GM12892 (cell line): Measurements from ENCODE around the gene NUCB2.

Source experiments
- POLR2A ChIP-seq: IDR thresholded peaks from 2 replicates; pipeline ENCODE4 v1.6.1; 2011; ENCODE audit warnings: low read depth, low read length, control low read depth
- POLR2AphosphoS5 ChIP-seq: IDR thresholded peaks from 2 replicates; pipeline ENCODE4 v1.6.1; 2011; ENCODE audit warnings: low read depth, low read length, control low read depth
- TAF1 ChIP-seq: IDR thresholded peaks from 2 replicates; pipeline ENCODE4 v1.6.1; 2011; ENCODE audit warnings: low read depth, mild to moderate bottlenecking, control low read depth, low read length, borderline replicate concordance

DNA sequence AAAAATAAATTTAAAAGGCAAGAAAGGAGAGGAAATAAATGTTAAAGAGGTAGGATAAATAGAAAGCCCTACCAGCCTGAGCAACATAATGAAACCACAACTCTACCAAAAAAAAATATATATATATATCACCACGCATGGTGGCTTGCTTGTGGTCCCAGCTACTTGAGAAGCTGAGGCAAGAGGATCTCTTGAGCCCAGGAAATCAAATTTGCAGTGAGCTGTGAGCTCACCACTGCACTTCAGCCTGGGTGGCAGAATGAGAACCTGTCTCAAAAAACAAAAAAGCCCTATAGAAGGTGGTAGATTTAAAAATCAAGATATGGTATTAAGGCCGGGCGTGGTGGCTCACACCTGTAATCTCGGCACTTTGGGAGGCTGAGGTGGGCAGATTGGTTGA, 10.5 kb downstream of the NUCB2 start:
- TF ChIP-seq POLR2A: no peak
- no peak for TF ChIP-seq TAF1
- no peak for TF ChIP-seq POLR2AphosphoS5
